HL-60 (cell line): ENCODE measurements around the gene NDRG4.

ENCODE experiments used
- DNase-seq, 2 experiments: peaks; one replicate each; pipeline ENCODE4 v3.0.0-alpha.2; 2010 to 2020; ENCODE audit warnings: low read depth in 1 of 2, low spot score in 1 of 2
- H3K27ac ChIP-seq: fragments of 250-450 bp; sonication (Bioruptor Pico); replicated peaks from 2 replicates; pipeline ENCODE4 v1.5.1; 2020; ENCODE audit warnings: mild to moderate bottlenecking, moderate library complexity
- H3K27me3 ChIP-seq: fragments of 250-450 bp; sonication (Bioruptor Pico); 2 replicates; pipeline ENCODE4 v1.5.1; 2021; ENCODE audit warnings: mild to moderate bottlenecking, moderate library complexity; ENCODE audit not compliant: insufficient read depth, poor library complexity, severe bottlenecking
- H3K4me3 ChIP-seq: replicated peaks from 2 replicates; pipeline ENCODE4 v1.5.1; 2011; ENCODE audit warnings: mild to moderate bottlenecking, control low read depth, low read length; ENCODE audit not compliant: insufficient read depth
- CTCF ChIP-seq: IDR thresholded peaks from one replicate; pipeline ENCODE4 v1.5.1; 2011; ENCODE audit warnings: low read length, control low read depth, inconsistent platforms; ENCODE audit not compliant: insufficient read depth
- GABPA ChIP-seq: IDR thresholded peaks from 2 replicates; pipeline ENCODE4 v1.6.1; 2012; ENCODE audit warnings: low read depth
- POLR2AphosphoS5 ChIP-seq: IDR thresholded peaks from 2 replicates; pipeline ENCODE4 v1.6.1; 2012; ENCODE audit warnings: low read depth
- REST ChIP-seq: IDR thresholded peaks from 2 replicates; pipeline ENCODE4 v1.6.1; 2012; ENCODE audit warnings: low read depth; ENCODE audit not compliant: insufficient replicate concordance
- SPI1 ChIP-seq: IDR thresholded peaks from 2 replicates; pipeline ENCODE4 v1.6.1; 2012; ENCODE audit warnings: low read depth, mild to moderate bottlenecking, borderline replicate concordance
- long read RNA-seq: library from polyadenylated mRNA; unstranded; transcript quantifications from one replicate; pipeline ENCODE4 v2.0.0, GENCODE V29; 2020

NDRG4 gene
- long read RNA-seq, result 0 reads

GRCh38 chr16:58499615-58500351 lies at the start of gene NDRG4:
TSS of gene NDRG4 (plus strand) at chr16:58500143. CDS start at chr16:58500249, 106 bp downstream.
- Histone ChIP-seq H3K4me3 (no peak within 1 kb of the TSS), H3K27ac (no peak within 1 kb of the TSS), H3K27me3 (peaks cover 36% of the 10 kb centered on the region)
- DNase-seq, result peak in 1 of 2 experiments; percentile 26
- TF ChIP-seq REST (no peak), CTCF (no peak), POLR2AphosphoS5 (no peak), GABPA (no peak), SPI1 (no peak)

GRCh38 chr16:58450590-58450989 lies 49.4 kb upstream of the NDRG4 start:
- TF ChIP-seq CTCF (no peak), REST (no peak), SPI1 (no peak), POLR2AphosphoS5 (no peak), GABPA (no peak)
- Histone ChIP-seq H3K27me3 (peaks cover 32% of the 10 kb centered on the region), H3K4me3 (no peak overlapping the region), H3K27ac (no peak overlapping the region)
- DNase-seq, result no peak

GRCh38 chr16:58451265-58451689 lies 48.7 kb upstream of the NDRG4 start:
- no peak overlapping the region for H3K27ac ChIP-seq
- no peak for DNase-seq
- TF ChIP-seq CTCF, result no peak
- no peak for TF ChIP-seq POLR2AphosphoS5
- TF ChIP-seq SPI1, result no peak
- TF ChIP-seq REST, result no peak
- no peak for TF ChIP-seq GABPA

More at GRCh38 chr16:58451265-58451689, 48.7 kb upstream of the NDRG4 start:
- Histone ChIP-seq H3K27me3 (peaks cover 32% of the 10 kb centered on the region), H3K4me3 (no peak overlapping the region)
